Lung microvascular endothelial cell (primary cell): Measurements from ENCODE around the gene PCOLCE2. TPM values are rescaled to one million over a fixed set of nuclear protein-coding genes. Genes with fewer than 3 reads are reported as not detected.

ENCODE experiments used
- DNase-seq, 2 donors: peaks; one replicate each; pipeline versions ENCODE4 v3.0.0 to v3.0.0-alpha.2; 2010; ENCODE audit warnings: low read depth in 2 of 2
- total RNA-seq: library from RNA; depleted of rRNA; stranded (reverse); fragments of >200 nt; gene quantifications from 2 replicates; pipeline ENCODE4 v1.2.1, GENCODE V29; 2014

The PCOLCE2 gene
- total RNA-seq, 1 donor from 2014 or later: not detected

- DNase-seq: no peak
Measured at GRCh38 chr3:142817356-142817755, 71.5 kb downstream of the PCOLCE2 start.

GRCh38 chr3:142815803-142816202, 73.1 kb downstream of the PCOLCE2 start:
- DNase-seq: no peak

GRCh38 chr3:142809259-142809658, 79.6 kb downstream of the PCOLCE2 start:
- DNase-seq: no peak

- DNase-seq: peak; percentile 21 to 85
Measured at GRCh38 chr3:142808103-142808917, 80.6 kb downstream of the PCOLCE2 start.

- DNase-seq: no peak
Measured at GRCh38 chr3:142802891-142803290, 86.0 kb downstream of the PCOLCE2 start.

GRCh38 chr3:142801746-142802145, 87.1 kb downstream of the PCOLCE2 start:
- DNase-seq: no peak

GRCh38 chr3:142796823-142797222, 92.1 kb downstream of the PCOLCE2 start:
- DNase-seq: no peak

- DNase-seq: no peak
Measured at GRCh38 chr3:142795332-142795731, 93.6 kb downstream of the PCOLCE2 start.

- no peak for DNase-seq
Measured at GRCh38 chr3:142794508-142794907, 94.4 kb downstream of the PCOLCE2 start.

GRCh38 chr3:142787719-142788118, 101.2 kb downstream of the PCOLCE2 start:
- no peak for DNase-seq

GRCh38 chr3:142785996-142786395, 102.9 kb downstream of the PCOLCE2 start:
- DNase-seq: no peak

- no peak for DNase-seq
Measured at GRCh38 chr3:142784228-142784627, 104.7 kb downstream of the PCOLCE2 start.

- DNase-seq: no peak
Measured at GRCh38 chr3:142782616-142783015, 106.3 kb downstream of the PCOLCE2 start.

GRCh38 chr3:142779591-142779990, 109.3 kb downstream of the PCOLCE2 start:
- DNase-seq: peak in 1 of 2 donors; percentile 42

- no peak for DNase-seq
Measured at GRCh38 chr3:142778541-142778940, 110.3 kb downstream of the PCOLCE2 start.

GRCh38 chr3:142777927-142778326, 111.0 kb downstream of the PCOLCE2 start:
- no peak for DNase-seq

- no peak for DNase-seq
Measured at GRCh38 chr3:142768338-142768737, 120.5 kb downstream of the PCOLCE2 start.

Other genes with a start within 250 kb of the PCOLCE2 start
- gene TRPC1, start 165.0 kb downstream of the PCOLCE2 start, total RNA-seq: 3.8 and 4.8 TPM in 2 replicates
- gene PAQR9, start 74.6 kb upstream of the PCOLCE2 start, total RNA-seq: not detected in 2 replicates
- 18.5 and 27.2 TPM in 2 replicates for gene U2SURP, start 112.5 kb upstream of the PCOLCE2 start, total RNA-seq
- 3.7 and 5.4 TPM in 2 replicates for gene CHST2, start 230.7 kb upstream of the PCOLCE2 start, total RNA-seq